Body of pancreas (tissue), 4 donors: ENCODE results near the gene GP1BB.

Experiments used
- POLR2A ChIP-seq, 3 donors: fragments of 450-650 bp; IDR thresholded peaks; one replicate each; pipeline ENCODE4 v1.6.1; 2016; ENCODE audit warnings: antibody characterized with exemption in 3 of 3, mild to moderate bottlenecking in 2 of 3
- TF ChIP-seq, protein P1 (sequence below), 7 experiments: fragments of 450-650 bp in 4 of 7; fragments of 200-600 bp in 3 of 7; sonication (generic) in 3 of 7; IDR thresholded peaks; one replicate each; pipeline ENCODE4 v1.5.1; 2016 to 2019; ENCODE audit warnings: antibody characterized with exemption in 7 of 7

DNA sequence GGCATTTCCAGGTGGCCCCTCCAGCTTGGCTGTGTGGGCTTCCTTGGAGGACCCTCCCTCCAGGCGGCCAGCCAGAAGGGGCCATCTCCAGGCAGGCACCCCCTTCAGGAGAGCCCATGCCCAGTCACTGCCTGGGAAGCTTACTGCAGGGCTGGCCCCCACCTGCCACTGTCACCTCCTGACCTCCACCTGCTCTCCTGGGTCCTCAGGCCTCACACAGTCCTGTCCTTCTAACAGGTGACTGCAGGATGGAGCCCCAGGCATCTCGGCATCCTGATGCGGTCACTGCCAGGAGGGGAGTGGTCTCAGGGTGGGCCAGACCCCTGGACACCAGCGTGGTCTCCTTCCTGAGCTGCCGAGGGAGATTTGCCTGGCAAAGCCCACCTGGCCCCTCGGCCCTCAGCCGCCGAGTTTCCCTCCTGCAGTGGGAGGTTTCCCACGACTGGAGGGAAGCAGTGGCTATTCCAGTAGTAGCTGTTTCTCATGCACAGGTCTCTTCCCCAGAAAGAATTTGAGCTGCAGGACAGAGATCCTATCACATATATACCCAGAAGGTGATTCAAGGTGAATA, 50.2 kb downstream of the GP1BB start:
- TF ChIP-seq POLR2A (IDR thresholded peaks at IDR 0.05), result no peak
- TF ChIP-seq, protein P1, sequence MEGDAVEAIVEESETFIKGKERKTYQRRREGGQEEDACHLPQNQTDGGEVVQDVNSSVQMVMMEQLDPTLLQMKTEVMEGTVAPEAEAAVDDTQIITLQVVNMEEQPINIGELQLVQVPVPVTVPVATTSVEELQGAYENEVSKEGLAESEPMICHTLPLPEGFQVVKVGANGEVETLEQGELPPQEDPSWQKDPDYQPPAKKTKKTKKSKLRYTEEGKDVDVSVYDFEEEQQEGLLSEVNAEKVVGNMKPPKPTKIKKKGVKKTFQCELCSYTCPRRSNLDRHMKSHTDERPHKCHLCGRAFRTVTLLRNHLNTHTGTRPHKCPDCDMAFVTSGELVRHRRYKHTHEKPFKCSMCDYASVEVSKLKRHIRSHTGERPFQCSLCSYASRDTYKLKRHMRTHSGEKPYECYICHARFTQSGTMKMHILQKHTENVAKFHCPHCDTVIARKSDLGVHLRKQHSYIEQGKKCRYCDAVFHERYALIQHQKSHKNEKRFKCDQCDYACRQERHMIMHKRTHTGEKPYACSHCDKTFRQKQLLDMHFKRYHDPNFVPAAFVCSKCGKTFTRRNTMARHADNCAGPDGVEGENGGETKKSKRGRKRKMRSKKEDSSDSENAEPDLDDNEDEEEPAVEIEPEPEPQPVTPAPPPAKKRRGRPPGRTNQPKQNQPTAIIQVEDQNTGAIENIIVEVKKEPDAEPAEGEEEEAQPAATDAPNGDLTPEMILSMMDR (IDR thresholded peaks at IDR 0.05), result no peak
